ENCODE measurements around the gene TNS3.
"Not testable (repeated sequence)": the region's sequence is repeated elsewhere in the genome, so short reads cannot be mapped to it uniquely, and the experiment has no call there.

TNS3 gene

DNA sequence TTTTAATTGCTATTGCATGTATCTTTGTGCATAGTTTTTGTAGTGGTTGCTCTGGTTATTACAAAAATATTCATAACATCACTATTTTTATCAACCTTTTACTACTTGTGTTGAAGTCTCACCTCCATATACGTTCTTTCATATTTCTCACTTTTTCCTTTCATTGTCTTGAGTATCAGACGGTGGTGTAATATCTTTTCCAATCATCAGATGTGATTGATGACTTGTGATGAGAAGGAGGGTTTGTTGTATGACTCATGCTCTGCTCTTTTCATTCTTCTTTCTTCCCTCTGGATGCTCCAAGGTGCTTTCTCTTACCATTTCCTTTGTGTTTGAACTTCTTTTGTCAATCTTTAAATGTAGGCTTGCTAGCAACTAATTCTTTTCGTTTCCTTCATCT, 310.2 kb downstream of the TNS3 start:
- H3K27me3 Mint-ChIP-seq = no peaks in the 10 kb centered on the region
- DNase-seq = no peak
- no peak overlapping the region for H3K4me3 Mint-ChIP-seq
- H3K36me3 Mint-ChIP-seq = no peaks in the 10 kb centered on the region
- CTCF ChIA-PET = no interaction called here
- no peaks in the 10 kb centered on the region for H3K9me3 Mint-ChIP-seq
- no peaks in the 10 kb centered on the region for H3K4me1 Mint-ChIP-seq
- no peak overlapping the region for H3K27ac Mint-ChIP-seq

DNA sequence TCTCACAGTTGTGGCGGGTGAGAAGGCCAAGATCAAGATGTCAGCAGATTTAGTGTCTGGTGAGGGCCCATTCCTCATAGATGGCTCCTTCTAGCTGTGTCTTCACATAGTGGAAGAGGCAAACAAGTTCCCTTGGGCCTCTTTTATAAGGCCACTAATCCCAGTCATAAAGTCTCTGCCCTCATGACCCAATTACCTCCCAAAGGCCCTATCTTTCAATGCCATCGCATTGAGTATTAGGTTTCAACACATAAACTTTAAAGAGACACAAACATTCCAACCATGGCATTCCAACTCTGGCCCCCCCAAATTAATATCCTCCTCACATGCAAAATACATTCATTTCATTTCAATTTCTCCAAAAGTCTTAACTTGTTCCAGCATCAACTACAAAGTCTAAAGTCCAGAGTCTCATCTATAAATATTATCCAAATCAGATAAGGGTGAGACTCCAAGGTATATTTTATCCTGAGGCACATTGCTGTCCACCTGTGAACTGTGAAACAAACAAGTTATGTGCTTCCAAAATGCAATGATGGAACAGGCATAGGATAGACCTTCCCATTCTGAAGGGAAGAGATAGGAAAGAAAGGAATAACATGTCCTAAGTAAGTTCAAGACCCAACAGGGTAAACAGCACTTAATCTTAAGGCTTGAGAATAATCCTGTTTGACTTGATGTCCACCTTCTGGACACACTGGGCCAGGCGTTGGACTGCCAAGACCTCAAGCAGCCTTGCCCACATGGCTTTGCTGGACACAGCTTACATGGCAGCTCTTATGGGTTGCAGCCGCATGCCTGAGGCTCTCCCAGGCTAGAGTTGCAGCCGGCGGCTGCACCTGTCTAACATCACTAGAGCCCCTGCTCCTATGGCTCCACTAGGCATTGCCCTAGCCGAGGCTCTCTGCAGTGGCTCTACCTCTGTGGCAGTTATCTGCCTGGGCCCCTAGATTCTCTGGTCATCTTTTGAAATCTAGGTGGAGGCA, 312.8 kb downstream of the TNS3 start:
- no peaks in the 10 kb centered on the region for H3K36me3 Mint-ChIP-seq
- no peak overlapping the region for H3K27ac Mint-ChIP-seq
- no peak for DNase-seq
- CTCF ChIA-PET = interaction anchor here (1.1 to 1.4 kb wide), 3 partner anchors 15 to 550 kb away, joined by 3 to 5 read pairs (median 4); no protein-coding TSS in a partner anchor
- no peaks in the 10 kb centered on the region for H3K4me1 Mint-ChIP-seq
- no peak overlapping the region for H3K4me3 Mint-ChIP-seq
- no peaks in the 10 kb centered on the region for H3K9me3 Mint-ChIP-seq
- H3K27me3 Mint-ChIP-seq = no peaks in the 10 kb centered on the region

DNA sequence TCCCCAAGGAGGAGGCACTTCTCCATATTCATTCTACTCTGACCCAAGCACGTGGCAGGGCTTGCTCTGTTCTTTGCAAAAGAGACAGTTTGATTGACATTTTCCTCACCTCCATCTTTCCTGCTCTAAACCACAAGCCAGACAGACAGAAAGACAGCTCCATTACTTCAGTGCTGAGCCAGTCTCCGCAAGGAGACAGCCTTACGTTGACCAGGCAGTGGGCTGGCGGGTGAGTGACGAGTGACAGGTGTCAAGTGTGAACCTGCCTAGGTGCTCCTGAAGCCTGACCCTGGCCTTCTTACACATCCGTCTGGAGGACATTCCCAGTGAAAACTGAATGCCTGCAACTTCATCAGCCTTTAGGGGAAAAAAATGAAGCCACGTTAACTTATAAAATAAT, 314.6 kb downstream of the TNS3 start:
- H3K36me3 Mint-ChIP-seq = no peaks in the 10 kb centered on the region
- H3K9me3 Mint-ChIP-seq = no peaks in the 10 kb centered on the region
- H3K27me3 Mint-ChIP-seq = no peaks in the 10 kb centered on the region
- H3K27ac Mint-ChIP-seq = no peak overlapping the region
- CTCF ChIA-PET = interaction anchor here (1.3 to 1.6 kb wide), 4 partner anchors 154 to 671 kb away, joined by 4 to 8 read pairs (median 6); no protein-coding TSS in a partner anchor
- no peak for DNase-seq
- H3K4me1 Mint-ChIP-seq = no peaks in the 10 kb centered on the region
- no peak overlapping the region for H3K4me3 Mint-ChIP-seq

DNA sequence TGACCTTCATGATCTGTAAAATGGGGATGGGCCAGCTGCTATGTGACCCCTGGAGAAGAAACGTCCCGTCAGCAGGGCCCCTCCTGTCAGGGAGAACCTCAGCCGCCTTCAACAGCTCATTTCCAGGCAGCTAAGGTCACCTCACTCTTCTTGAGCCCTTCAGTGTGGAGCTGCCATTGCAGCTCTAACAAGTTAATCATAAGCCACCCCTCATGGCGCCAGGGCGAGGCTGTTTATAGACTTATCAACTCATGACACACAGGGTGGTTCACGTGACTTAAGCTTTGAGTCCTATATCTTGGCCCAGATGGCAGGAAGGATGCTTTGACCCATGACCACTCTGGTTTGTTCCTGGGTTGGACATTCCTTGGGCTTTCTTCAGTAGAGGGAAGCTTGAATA, 315.1 kb downstream of the TNS3 start:
- no peaks in the 10 kb centered on the region for H3K9me3 Mint-ChIP-seq
- no peak overlapping the region for H3K4me3 Mint-ChIP-seq
- no peak overlapping the region for H3K27ac Mint-ChIP-seq
- H3K27me3 Mint-ChIP-seq = no peaks in the 10 kb centered on the region
- H3K36me3 Mint-ChIP-seq = no peaks in the 10 kb centered on the region
- CTCF ChIA-PET = interaction anchor here (0.9 to 1.8 kb wide), 14 partner anchors 9 to 672 kb away, joined by 3 to 14 read pairs (median 4); no protein-coding TSS in a partner anchor
- no peak for DNase-seq
- no peaks in the 10 kb centered on the region for H3K4me1 Mint-ChIP-seq

DNA sequence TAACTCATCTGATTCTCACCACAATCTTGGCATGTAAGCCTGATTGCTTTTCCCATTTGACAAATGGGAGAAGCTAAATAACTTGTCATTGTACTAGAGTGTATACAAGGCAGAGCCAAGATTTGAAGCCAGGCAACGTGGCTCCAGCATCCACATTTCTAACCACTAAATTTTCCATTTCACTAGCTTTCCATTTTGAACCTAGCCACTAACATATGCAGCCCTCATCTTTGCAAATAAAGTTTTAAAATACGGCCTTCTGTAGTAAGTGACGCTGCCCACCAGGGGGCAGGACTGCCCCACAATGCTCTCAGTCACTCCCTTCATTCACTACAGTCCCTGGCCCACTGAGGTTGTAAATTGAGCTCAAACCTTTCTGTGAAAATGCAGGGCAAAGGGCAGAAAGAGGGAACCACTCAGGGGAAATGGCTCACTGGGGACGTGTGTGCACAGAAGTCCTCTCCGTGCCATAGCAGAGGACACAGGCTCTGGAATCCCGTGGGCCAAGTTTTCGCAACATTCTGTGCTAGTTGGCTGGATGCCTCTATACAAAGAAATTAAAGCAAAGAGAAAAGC, 315.7 kb downstream of the TNS3 start:
- peak; percentile 45 for DNase-seq
- Mint-ChIP-seq H3K27ac (no peak overlapping the region), H3K4me1 (no peaks in the 10 kb centered on the region), H3K27me3 (no peaks in the 10 kb centered on the region), H3K4me3 (no peak overlapping the region), H3K36me3 (no peaks in the 10 kb centered on the region), H3K9me3 (no peaks in the 10 kb centered on the region)
- CTCF ChIA-PET = interaction anchor here (0.6 to 1.8 kb wide), 22 partner anchors 10 to 1344 kb away, joined by 3 to 14 read pairs (median 3); no protein-coding TSS in a partner anchor

DNA sequence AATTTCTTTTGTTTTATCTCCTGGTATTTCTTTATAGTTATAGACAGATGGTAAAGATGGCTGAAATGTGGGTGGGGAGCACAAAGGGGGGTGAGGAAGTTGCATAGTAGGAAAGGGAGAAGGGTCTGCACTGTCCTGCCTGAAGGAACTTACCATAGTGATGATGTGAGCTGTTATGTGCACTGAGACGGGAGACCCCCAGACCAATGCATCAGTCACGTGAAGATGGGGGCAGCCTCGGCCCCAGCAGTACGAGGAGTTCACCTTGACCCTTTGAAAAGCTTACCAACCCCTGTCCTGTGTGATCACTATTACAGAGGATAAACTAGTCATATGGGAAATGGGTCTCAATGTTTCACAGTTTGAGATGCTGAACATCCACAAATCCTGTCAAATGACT, 316.3 kb downstream of the TNS3 start:
- CTCF ChIA-PET = interaction anchor here (0.6 to 1.8 kb wide), 20 partner anchors 10 to 1343 kb away, joined by 3 to 14 read pairs (median 3); no protein-coding TSS in a partner anchor
- H3K4me1 Mint-ChIP-seq = no peaks in the 10 kb centered on the region
- H3K27me3 Mint-ChIP-seq = no peaks in the 10 kb centered on the region
- H3K36me3 Mint-ChIP-seq = no peaks in the 10 kb centered on the region
- H3K9me3 Mint-ChIP-seq = no peaks in the 10 kb centered on the region
- no peak overlapping the region for H3K4me3 Mint-ChIP-seq
- no peak overlapping the region for H3K27ac Mint-ChIP-seq
- no peak for DNase-seq

DNA sequence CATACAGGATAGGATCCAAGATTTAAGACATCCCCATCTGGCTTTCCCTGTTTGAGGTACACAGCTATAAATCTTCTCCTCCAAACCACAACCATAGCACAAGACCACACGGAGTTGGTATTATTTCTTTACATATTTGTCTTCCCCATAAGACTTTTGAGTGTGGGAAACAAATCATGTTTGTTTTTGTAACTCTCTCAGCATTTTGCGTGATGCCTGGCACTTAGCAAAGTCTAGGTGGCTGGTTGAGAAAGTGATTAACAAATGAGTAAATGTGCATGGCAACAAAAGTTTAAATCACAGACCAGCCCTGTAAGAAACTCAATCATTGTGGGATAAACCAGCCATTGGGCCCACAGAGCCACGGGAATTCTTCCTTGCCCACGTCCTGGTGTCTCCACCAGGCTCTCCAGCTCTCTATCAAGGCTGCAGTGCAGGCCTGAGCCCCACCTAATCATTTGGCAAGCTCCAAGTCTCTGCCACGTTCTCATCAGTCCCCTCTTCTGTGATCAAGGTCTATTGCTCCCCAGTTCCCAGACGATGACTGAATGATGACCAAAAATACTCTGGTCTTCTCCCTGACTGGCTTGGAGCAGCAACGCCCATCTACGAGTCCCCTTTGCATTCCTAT, 317.8 kb downstream of the TNS3 start:
- H3K4me3 Mint-ChIP-seq = no peak overlapping the region

DNA sequence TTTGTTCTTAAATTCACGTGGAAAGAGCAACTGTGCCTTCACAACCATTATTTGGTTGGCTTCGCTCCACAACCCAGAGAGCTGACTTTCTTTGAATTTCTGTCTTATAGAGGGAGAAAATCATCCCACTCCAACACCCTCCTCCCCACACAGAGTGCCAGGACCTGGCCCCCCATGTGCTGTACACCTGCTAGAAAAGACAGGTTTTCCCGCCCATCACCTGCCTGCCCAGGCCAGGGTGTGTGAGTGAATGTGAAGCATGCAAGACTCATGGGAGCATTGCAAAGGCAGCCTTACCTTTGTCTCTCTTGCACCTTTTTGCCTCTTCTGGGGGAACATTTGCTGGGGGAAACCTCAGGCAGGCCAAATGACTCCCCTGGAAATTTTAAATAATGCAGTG, 319.0 kb downstream of the TNS3 start:
- Mint-ChIP-seq H3K9me3 (no peaks in the 10 kb centered on the region), H3K4me1 (no peaks in the 10 kb centered on the region), H3K27ac (no peak overlapping the region), H3K27me3 (peaks cover 4% of the 10 kb centered on the region), H3K4me3 (no peak overlapping the region), H3K36me3 (no peaks in the 10 kb centered on the region)
- CTCF ChIA-PET = no interaction called here
- DNase-seq = no peak

More for the DNA sequence above, 317.8 kb downstream of the TNS3 start:
- Mint-ChIP-seq H3K36me3 (no peaks in the 10 kb centered on the region), H3K27ac (no peak overlapping the region), H3K4me1 (no peaks in the 10 kb centered on the region), H3K9me3 (no peaks in the 10 kb centered on the region), H3K27me3 (peaks cover 4% of the 10 kb centered on the region)
- DNase-seq = no peak
- CTCF ChIA-PET = interaction anchor here (0.6 kb wide), 1 partner anchor 666 kb away, joined by 3 read pairs; no protein-coding TSS in a partner anchor

DNA sequence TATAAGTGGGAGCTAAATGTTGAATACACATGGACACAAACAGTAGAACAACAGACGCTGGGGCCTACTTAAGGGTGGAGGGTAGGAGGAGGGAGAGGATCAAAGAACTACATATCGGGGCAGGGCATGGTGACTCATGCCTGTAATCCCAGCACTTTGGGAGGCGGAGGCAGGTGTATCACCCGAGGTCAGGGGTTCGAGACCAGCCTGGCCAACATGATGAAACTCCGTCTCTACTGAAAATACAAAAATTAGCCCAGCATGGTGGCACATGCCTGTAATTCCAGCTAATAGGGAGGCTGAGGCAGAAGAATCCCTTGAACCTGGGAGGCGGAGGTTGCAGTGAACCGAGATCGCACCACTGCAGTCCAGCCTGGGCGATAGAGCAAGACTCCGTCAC, 319.8 kb downstream of the TNS3 start:
- H3K9me3 Mint-ChIP-seq, H3K27me3 Mint-ChIP-seq, H3K4me3 Mint-ChIP-seq, H3K36me3 Mint-ChIP-seq, DNase-seq, H3K4me1 Mint-ChIP-seq, CTCF ChIA-PET, H3K27ac Mint-ChIP-seq: not testable (repeated sequence)

DNA sequence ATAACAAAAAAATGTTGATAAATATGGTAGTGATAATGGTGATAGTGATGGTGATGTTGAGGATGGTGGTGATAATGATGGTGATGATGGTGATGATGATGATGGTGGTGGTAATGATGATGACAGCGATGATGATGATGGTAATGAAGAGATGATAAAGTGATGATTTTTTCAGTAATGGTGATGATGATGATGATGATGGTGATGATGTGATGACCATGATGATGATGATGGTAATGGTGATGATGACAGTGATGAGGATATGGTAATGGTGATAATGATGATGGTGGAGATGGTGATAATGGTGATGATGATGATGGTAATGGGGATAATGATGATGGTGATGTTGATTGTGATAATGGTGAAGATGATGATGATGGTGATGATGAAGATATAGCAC, 321.6 kb downstream of the TNS3 start:
- CTCF ChIA-PET = no interaction called here
- no peak for DNase-seq
- no peak overlapping the region for H3K27ac Mint-ChIP-seq
- peaks cover 10% of the 10 kb centered on the region for H3K27me3 Mint-ChIP-seq
- no peak overlapping the region for H3K4me3 Mint-ChIP-seq
- no peaks in the 10 kb centered on the region for H3K9me3 Mint-ChIP-seq
- no peaks in the 10 kb centered on the region for H3K36me3 Mint-ChIP-seq
- no peaks in the 10 kb centered on the region for H3K4me1 Mint-ChIP-seq

DNA sequence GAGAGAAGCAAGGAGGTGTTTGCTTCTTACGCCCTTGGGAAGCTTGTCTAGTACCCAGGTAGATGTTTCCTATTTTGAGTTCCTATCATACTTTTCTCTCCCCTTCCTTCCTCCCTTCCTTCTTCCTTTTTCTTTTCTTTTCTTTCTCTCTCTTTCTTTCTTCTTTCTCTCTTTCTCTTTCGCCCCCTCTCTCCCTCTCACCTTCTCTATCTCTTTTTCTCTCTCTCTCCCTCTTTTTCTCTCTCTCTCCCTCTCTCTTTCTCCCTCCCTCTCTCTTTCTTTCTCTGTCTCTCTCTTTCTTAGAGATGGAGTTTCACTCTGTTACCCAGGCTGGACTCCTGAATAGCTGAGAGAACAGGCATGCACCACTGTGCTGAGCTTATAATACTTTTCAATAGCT, 322.2 kb downstream of the TNS3 start:
- CTCF ChIA-PET = no interaction called here
- Mint-ChIP-seq H3K4me1 (peaks cover 1% of the 10 kb centered on the region), H3K27ac (no peak overlapping the region), H3K9me3 (no peaks in the 10 kb centered on the region), H3K27me3 (peaks cover 15% of the 10 kb centered on the region), H3K36me3 (no peaks in the 10 kb centered on the region), H3K4me3 (no peak overlapping the region)
- no peak for DNase-seq

DNA sequence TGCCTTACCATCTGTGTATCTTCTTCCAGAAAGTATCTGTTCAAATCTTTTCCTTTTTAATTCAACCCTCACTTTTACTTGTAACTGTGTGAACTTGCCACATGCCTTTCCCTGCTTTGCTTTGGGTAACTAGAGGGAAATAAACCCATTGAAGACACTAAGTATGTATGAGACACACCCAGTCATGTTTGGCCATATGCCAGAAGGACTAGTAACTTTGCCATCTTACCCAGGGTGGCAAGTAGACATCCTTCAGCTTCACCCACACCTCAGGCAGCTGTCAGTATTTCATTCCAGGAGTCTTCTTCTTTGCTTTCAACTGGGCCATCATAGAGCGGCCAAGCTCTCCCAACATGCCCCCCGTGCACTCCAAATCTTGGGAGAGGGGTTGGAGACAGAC, 323.1 kb downstream of the TNS3 start:
- no peaks in the 10 kb centered on the region for H3K9me3 Mint-ChIP-seq
- DNase-seq = no peak
- no peak overlapping the region for H3K4me3 Mint-ChIP-seq
- peaks cover 24% of the 10 kb centered on the region for H3K27me3 Mint-ChIP-seq
- CTCF ChIA-PET = no interaction called here
- no peaks in the 10 kb centered on the region for H3K36me3 Mint-ChIP-seq
- H3K27ac Mint-ChIP-seq = no peak overlapping the region
- peaks cover 5% of the 10 kb centered on the region for H3K4me1 Mint-ChIP-seq

DNA sequence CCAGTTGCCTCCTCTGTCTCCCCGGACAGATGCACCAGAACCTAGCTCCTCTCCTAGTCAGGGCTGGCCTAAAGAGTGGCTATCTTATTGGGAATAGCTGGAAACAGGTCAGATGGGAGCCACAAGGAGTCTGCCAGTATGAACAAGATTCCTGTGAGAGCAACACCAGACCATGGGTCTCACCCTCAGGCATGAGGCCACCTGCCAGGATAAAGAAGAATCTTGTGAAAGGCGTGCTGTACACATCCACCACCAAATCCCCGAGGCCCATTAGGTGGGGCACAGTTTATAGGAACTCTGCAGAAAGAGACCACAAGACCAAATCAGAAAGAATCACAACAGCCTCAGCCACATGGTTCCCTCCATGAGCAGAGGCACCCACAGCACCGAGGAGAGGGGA, 325.9 kb downstream of the TNS3 start:
- Mint-ChIP-seq H3K27me3 (peaks cover 31% of the 10 kb centered on the region), H3K36me3 (no peaks in the 10 kb centered on the region), H3K27ac (no peak overlapping the region), H3K4me1 (peaks cover 6% of the 10 kb centered on the region), H3K4me3 (no peak overlapping the region), H3K9me3 (no peaks in the 10 kb centered on the region)
- DNase-seq = no peak
- CTCF ChIA-PET = interaction anchor here (0.7 kb wide), 1 partner anchor 10 kb away, joined by 3 read pairs; no protein-coding TSS in a partner anchor

DNA sequence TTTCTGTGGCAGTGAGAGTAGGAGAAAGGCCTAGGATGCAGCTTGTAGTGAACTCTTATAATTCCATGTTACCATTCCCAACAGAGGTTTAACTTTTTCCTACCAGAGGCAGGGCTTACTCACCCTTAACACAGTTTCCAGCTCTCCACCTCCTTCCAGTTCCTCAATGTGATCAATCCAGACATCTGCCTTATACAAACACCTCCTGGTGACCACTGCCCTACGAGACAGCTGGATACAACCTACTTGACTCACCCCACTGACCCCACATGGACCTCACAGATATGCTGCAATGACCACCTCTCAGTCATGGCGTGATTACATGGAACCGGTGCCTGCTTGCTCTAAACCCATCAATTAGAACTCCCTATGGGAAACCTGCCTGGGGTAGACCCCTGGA, 326.5 kb downstream of the TNS3 start:
- peaks cover 6% of the 10 kb centered on the region for H3K4me1 Mint-ChIP-seq
- CTCF ChIA-PET = interaction anchor here (0.7 to 0.8 kb wide), 2 partner anchors 11 to 1333 kb away, joined by 3 read pairs; no protein-coding TSS in a partner anchor
- no peak overlapping the region for H3K27ac Mint-ChIP-seq
- H3K4me3 Mint-ChIP-seq = no peak overlapping the region
- H3K9me3 Mint-ChIP-seq = no peaks in the 10 kb centered on the region
- H3K36me3 Mint-ChIP-seq = no peaks in the 10 kb centered on the region
- H3K27me3 Mint-ChIP-seq = peaks cover 31% of the 10 kb centered on the region
- DNase-seq = no peak
